ENCODE data around the gene SLAMF7.

- TF ChIP-seq EZH2 (IDR thresholded peaks at IDR 0.05; ENCODE audit: low read length) = no peak
- TF ChIP-seq, protein P1, sequence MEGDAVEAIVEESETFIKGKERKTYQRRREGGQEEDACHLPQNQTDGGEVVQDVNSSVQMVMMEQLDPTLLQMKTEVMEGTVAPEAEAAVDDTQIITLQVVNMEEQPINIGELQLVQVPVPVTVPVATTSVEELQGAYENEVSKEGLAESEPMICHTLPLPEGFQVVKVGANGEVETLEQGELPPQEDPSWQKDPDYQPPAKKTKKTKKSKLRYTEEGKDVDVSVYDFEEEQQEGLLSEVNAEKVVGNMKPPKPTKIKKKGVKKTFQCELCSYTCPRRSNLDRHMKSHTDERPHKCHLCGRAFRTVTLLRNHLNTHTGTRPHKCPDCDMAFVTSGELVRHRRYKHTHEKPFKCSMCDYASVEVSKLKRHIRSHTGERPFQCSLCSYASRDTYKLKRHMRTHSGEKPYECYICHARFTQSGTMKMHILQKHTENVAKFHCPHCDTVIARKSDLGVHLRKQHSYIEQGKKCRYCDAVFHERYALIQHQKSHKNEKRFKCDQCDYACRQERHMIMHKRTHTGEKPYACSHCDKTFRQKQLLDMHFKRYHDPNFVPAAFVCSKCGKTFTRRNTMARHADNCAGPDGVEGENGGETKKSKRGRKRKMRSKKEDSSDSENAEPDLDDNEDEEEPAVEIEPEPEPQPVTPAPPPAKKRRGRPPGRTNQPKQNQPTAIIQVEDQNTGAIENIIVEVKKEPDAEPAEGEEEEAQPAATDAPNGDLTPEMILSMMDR (optimal IDR thresholded peaks at IDR 0.05 in 1 of 3, IDR thresholded peaks at IDR 0.05 in 1 of 3, conservative IDR thresholded peaks at IDR 0.05 in 1 of 3; ENCODE audit: extremely low read depth in 1 of 3, insufficient read depth in 2 of 3, low read length in 3 of 3) = no peak
Measured at GRCh38 chr1:160740133-160740688, 1.2 kb downstream of the SLAMF7 start.
